Esophagus muscularis mucosa (tissue), 4 donors: ENCODE data around the gene GPR152. TPM values are rescaled to one million over a fixed set of nuclear protein-coding genes. Genes with fewer than 3 reads are reported as not detected.
A peak's percentile ranks its signal among the peaks of the same experiment; 100 is the strongest.

Source experiments
- DNase-seq: peaks from one replicate; pipeline ENCODE4 v3.0.0-alpha.2; 2017; ENCODE audit errors: extremely low spot score
- H3K27ac ChIP-seq, 4 donors: fragments of 200-600 bp; sonication (generic); replicated peaks in 1 of 4; 1 replicate in 3 of 4; 2 replicates in 1 of 4; pipeline ENCODE4 v1.5.1; 2016 to 2019; ENCODE audit warnings: mild to moderate bottlenecking in 1 of 4
- H3K27me3 ChIP-seq, 4 donors: fragments of 200-600 bp; sonication (generic); one replicate each; pipeline versions ENCODE4 v1.5.1 to v1.6.0; 2016 to 2019
- H3K36me3 ChIP-seq, 4 donors: fragments of 200-600 bp; sonication (generic); one replicate each; pipeline ENCODE4 v1.5.1; 2016 to 2019
- H3K4me1 ChIP-seq, 4 donors: fragments of 200-600 bp; sonication (generic); one replicate each; pipeline ENCODE4 v1.5.1; 2016 to 2019
- H3K4me3 ChIP-seq, 4 donors: fragments of 200-600 bp; sonication (generic); 1 replicate in 2 of 4; 2 replicates in 2 of 4; pipeline ENCODE4 v1.5.1; 2016 to 2019; ENCODE audit warnings: mild to moderate bottlenecking in 4 of 4, moderate library complexity in 1 of 4
- H3K9me3 ChIP-seq, 4 donors: fragments of 200-600 bp; sonication (generic); 1 replicate in 3 of 4; 2 replicates in 1 of 4; pipeline ENCODE4 v1.5.1; 2016 to 2019
- CTCF ChIP-seq, 3 experiments: fragments of 200-600 bp in 2 of 3; fragments of 450-650 bp in 1 of 3; sonication (generic) in 2 of 3; IDR thresholded peaks; one replicate each; pipeline ENCODE4 v1.5.1; 2017 to 2019; ENCODE audit warnings: antibody characterized with exemption in 3 of 3, mild to moderate bottlenecking in 2 of 3, moderate library complexity in 1 of 3
- EP300 ChIP-seq: sonication (generic); formaldehyde crosslinking; IDR thresholded peaks from one replicate; pipeline ENCODE4 v1.6.1; 2017; ENCODE audit warnings: antibody characterized with exemption
- POLR2A ChIP-seq: fragments of 450-650 bp; IDR thresholded peaks from one replicate; pipeline ENCODE4 v1.6.1; 2017; ENCODE audit warnings: antibody characterized with exemption, moderate library complexity, mild to moderate bottlenecking, low read depth
- POLR2AphosphoS5 ChIP-seq, 2 donors: sonication (generic); formaldehyde crosslinking; IDR thresholded peaks; one replicate each; pipeline ENCODE4 v1.6.1; 2017; ENCODE audit warnings: antibody characterized with exemption in 2 of 2
- WGBS: methylation state at CpG from one replicate; pipeline ENCODE4 v1.1.5; 2018; 5-methylcytosine and 5-hydroxymethylcytosine counted together
- intact Hi-C: fragments of 100-400 bp; cut with DNase I; formaldehyde crosslinking; loops from one replicate; pipeline ENCODE4 v1.15.1; 2023
- total RNA-seq, 4 donors: library from RNA; depleted of rRNA; stranded (reverse); fragments of >200 nt; gene quantifications; one replicate each; pipeline versions ENCODE4 v1.1.0 to v1.2.1, GENCODE V29; 2016

Gene GPR152
- total RNA-seq, 4 donors from 2014 or later = not detected

DNA sequence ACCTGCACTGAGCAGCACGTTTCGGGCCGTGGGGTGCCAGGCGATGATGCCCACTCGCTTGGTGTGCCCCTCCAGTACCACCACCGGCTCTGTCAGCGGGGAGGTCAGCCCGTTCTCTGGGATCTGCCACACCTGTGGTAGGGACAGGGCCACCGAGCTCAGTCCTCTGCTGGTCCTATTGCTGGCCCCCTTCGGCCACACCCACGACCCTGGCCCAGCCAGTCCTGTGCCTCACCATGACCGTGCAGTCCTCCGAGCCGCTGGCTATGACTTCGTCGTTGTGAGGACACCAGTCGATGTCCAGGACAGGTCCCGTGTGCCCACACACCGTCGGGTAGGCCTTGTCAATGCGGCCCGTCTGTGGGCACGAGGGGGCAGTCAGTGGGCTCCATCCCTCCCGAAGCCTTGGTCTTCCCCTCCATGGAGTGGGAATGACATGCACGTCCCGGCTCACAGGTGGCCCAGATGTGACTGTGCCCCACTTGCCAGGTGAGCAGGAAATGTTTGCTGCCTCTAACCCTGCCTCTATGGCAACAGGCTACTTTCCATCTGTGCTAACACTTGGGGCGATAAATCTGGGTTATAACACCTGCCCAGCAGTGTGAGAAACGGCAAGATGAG is 10.7 kb downstream of the GPR152 start:
- Histone ChIP-seq H3K27me3 (no peaks in the 10 kb centered on the region), H3K27ac (peak overlapping the region in 3 of 4 donors; percentile 96 to 98 (median 97)), H3K36me3 (peaks cover 0 to 49% (median 43%) of the 10 kb centered on the region in 4 donors), H3K4me1 (peaks cover 24 to 63% (median 55%) of the 10 kb centered on the region in 4 donors), H3K4me3 (peak overlapping the region in 1 of 4 donors; percentile 74), H3K9me3 (no peaks in the 10 kb centered on the region)
- WGBS = 85% methylated on average over 15 of the region's 28 CpGs
- intact Hi-C loops = no loop called here
- no peak for TF ChIP-seq POLR2AphosphoS5 (IDR thresholded peaks at IDR 0.05)
- no peak for TF ChIP-seq CTCF (IDR thresholded peaks at IDR 0.05)
- TF ChIP-seq EP300 = no peak
- TF ChIP-seq POLR2A = no peak
- no peak for DNase-seq

DNA sequence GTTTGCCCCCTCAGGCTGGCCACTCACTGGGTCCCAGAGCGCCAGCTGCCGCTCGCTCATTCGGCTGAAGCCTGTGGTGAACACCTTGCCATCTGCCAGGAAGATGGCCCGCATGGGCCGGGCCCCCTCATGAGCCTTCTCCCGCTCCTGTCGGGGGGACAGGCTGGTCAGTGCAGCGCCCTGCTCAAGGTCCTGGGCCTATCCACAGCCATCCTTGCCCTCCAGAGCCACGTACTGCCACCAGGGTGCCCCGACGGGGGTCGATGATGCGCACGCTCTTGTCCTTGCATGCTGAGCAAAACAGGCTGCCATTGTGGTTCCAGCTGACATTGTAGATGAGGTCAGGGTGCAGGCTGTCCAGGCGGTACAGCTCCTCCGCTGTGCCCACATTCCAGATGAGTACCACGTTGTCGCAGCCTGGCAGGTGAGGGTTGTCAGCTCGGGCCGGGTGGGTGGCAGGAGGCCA is 11.4 kb downstream of the GPR152 start:
- WGBS = 87% methylated on average over 5 of the region's 21 CpGs
- Histone ChIP-seq H3K9me3 (no peaks in the 10 kb centered on the region), H3K27me3 (no peaks in the 10 kb centered on the region), H3K27ac (peak overlapping the region in 3 of 4 donors; percentile 45 to 61 (median 59)), H3K36me3 (peaks cover 0 to 53% (median 45%) of the 10 kb centered on the region in 4 donors), H3K4me1 (peaks cover 24 to 70% (median 62%) of the 10 kb centered on the region in 4 donors), H3K4me3 (no peak overlapping the region)
- TF ChIP-seq EP300 (no peak), POLR2A (no peak), CTCF (IDR thresholded peaks at IDR 0.05) (no peak), POLR2AphosphoS5 (IDR thresholded peaks at IDR 0.05) (no peak)
- intact Hi-C loops = no loop called here
- no peak for DNase-seq

- no peak for DNase-seq
- H3K36me3 ChIP-seq = peaks cover 7 to 60% (median 52%) of the 10 kb centered on the region in 4 donors
Observed at GRCh38 chr11:67440229-67441097, 12.1 kb downstream of the GPR152 start.

More at GRCh38 chr11:67440229-67441097, 12.1 kb downstream of the GPR152 start:
- H3K27me3 ChIP-seq = no peaks in the 10 kb centered on the region
- TF ChIP-seq EP300 = no peak
- no peak for TF ChIP-seq CTCF (IDR thresholded peaks at IDR 0.05)
- TF ChIP-seq POLR2AphosphoS5 (IDR thresholded peaks at IDR 0.05) = no peak
- TF ChIP-seq POLR2A = no peak
- WGBS = 80% methylated on average over 7 of the region's 17 CpGs
- intact Hi-C loops = no loop called here
- peak overlapping the region; percentile 45 to 61 (median 58) for H3K27ac ChIP-seq
- H3K4me3 ChIP-seq = no peak overlapping the region
- H3K9me3 ChIP-seq = no peaks in the 10 kb centered on the region
- peaks cover 24 to 77% (median 65%) of the 10 kb centered on the region in 4 donors for H3K4me1 ChIP-seq
